Measurements from ENCODE around the gene KIR3DL2. TPM values are rescaled to one million over a fixed set of nuclear protein-coding genes. Genes with fewer than 3 reads are reported as not detected.
"Not testable (repeated sequence)": the region's sequence is repeated elsewhere in the genome, so short reads cannot be mapped to it uniquely, and the experiment has no call there.

The KIR3DL2 gene
- total RNA-seq (2014; rRNA removed; shearing (Covaris generic)): not detected in 2 replicates

- DNase-seq (ENCODE audit: low spot score); in situ Hi-C loops (cut with HindIII; ENCODE audit: low sequenced_read_pairs): not testable (repeated sequence)
These were observed at the start of gene KIR3DL2 for GRCh38 chr19:54850061-54850640. TSS of gene KIR3DL2 (plus strand) at chr19:54850443. CDS start at chr19:54850476, 33 bp downstream.

- no peak for DNase-seq (ENCODE audit: low spot score)
- in situ Hi-C loops (cut with HindIII; ENCODE audit: low sequenced_read_pairs): no loop called here
These were observed 46.8 kb upstream of the KIR3DL2 start, which contains the start of gene KIR2DL4 for GRCh38 chr19:54803410-54803809. TSS of gene KIR2DL4 (plus strand) at chr19:54803610. CDS start at chr19:54803652, 42 bp downstream.

- in situ Hi-C loops (cut with HindIII; ENCODE audit: low sequenced_read_pairs): no loop called here
- DNase-seq (ENCODE audit: low spot score): no peak
These were observed 46.1 kb upstream of the KIR3DL2 start for GRCh38 chr19:54804101-54804500.

GRCh38 chr19:54804571-54804970 is 45.7 kb upstream of the KIR3DL2 start:
- in situ Hi-C loops (cut with HindIII; ENCODE audit: low sequenced_read_pairs): no loop called here
- no peak for DNase-seq (ENCODE audit: low spot score)

GRCh38 chr19:54805665-54806515 is 44.4 kb upstream of the KIR3DL2 start:
- in situ Hi-C loops (cut with HindIII; ENCODE audit: low sequenced_read_pairs): no loop called here
- no peak for DNase-seq (ENCODE audit: low spot score)

GRCh38 chr19:54806516-54806838 is 43.8 kb upstream of the KIR3DL2 start:
- no peak for DNase-seq (ENCODE audit: low spot score)
- in situ Hi-C loops (cut with HindIII; ENCODE audit: low sequenced_read_pairs): no loop called here

- in situ Hi-C loops (cut with HindIII; ENCODE audit: low sequenced_read_pairs); DNase-seq (ENCODE audit: low spot score): not testable (repeated sequence)
These were observed 35.7 kb upstream of the KIR3DL2 start for GRCh38 chr19:54814571-54814970.

GRCh38 chr19:54816251-54816650 is 34.0 kb upstream of the KIR3DL2 start, which contains the start of gene KIR3DL1:
TSS of gene KIR3DL1 (plus strand) at chr19:54816468.
- in situ Hi-C loops (cut with HindIII; ENCODE audit: low sequenced_read_pairs); DNase-seq (ENCODE audit: low spot score): not testable (repeated sequence)

GRCh38 chr19:54817670-54818536 is 32.3 kb upstream of the KIR3DL2 start:
- in situ Hi-C loops (cut with HindIII; ENCODE audit: low sequenced_read_pairs): no loop called here
- DNase-seq (ENCODE audit: low spot score): no peak

- DNase-seq (ENCODE audit: low spot score); in situ Hi-C loops (cut with HindIII; ENCODE audit: low sequenced_read_pairs): not testable (repeated sequence)
These were observed 25.8 kb upstream of the KIR3DL2 start for GRCh38 chr19:54824416-54824815.

- in situ Hi-C loops (cut with HindIII; ENCODE audit: low sequenced_read_pairs); DNase-seq (ENCODE audit: low spot score): not testable (repeated sequence)
These were observed 24.9 kb upstream of the KIR3DL2 start for GRCh38 chr19:54825326-54825725.

GRCh38 chr19:54828064-54828463 is 22.2 kb upstream of the KIR3DL2 start:
- DNase-seq (ENCODE audit: low spot score); in situ Hi-C loops (cut with HindIII; ENCODE audit: low sequenced_read_pairs): not testable (repeated sequence)

- DNase-seq (ENCODE audit: low spot score); in situ Hi-C loops (cut with HindIII; ENCODE audit: low sequenced_read_pairs): not testable (repeated sequence)
These were observed 17.7 kb upstream of the KIR3DL2 start, which contains the start of gene KIR2DS4 for GRCh38 chr19:54832496-54832895. TSS of gene KIR2DS4 (plus strand) at chr19:54832676.

- in situ Hi-C loops (cut with HindIII; ENCODE audit: low sequenced_read_pairs); DNase-seq (ENCODE audit: low spot score): not testable (repeated sequence)
These were observed 15.1 kb upstream of the KIR3DL2 start for GRCh38 chr19:54835126-54835525.

- not testable (repeated sequence) for DNase-seq (ENCODE audit: low spot score)
These were observed 12.7 kb upstream of the KIR3DL2 start for GRCh38 chr19:54837522-54837921.

GRCh38 chr19:54843171-54843570 is 7.1 kb upstream of the KIR3DL2 start:
- in situ Hi-C loops (cut with HindIII; ENCODE audit: low sequenced_read_pairs); DNase-seq (ENCODE audit: low spot score): not testable (repeated sequence)

More at GRCh38 chr19:54837522-54837921, 12.7 kb upstream of the KIR3DL2 start:
- in situ Hi-C loops (cut with HindIII; ENCODE audit: low sequenced_read_pairs): not testable (repeated sequence)

- no peak for DNase-seq (ENCODE audit: low spot score)
- in situ Hi-C loops (cut with HindIII; ENCODE audit: low sequenced_read_pairs): no loop called here
These were observed 687 bp downstream of the KIR3DL2 start for GRCh38 chr19:54850930-54851329.

- in situ Hi-C loops (cut with HindIII; ENCODE audit: low sequenced_read_pairs): no loop called here
- no peak for DNase-seq (ENCODE audit: low spot score)
These were observed 1.1 kb downstream of the KIR3DL2 start for GRCh38 chr19:54851353-54851752.

- in situ Hi-C loops (cut with HindIII; ENCODE audit: low sequenced_read_pairs); DNase-seq (ENCODE audit: low spot score): not testable (repeated sequence)
These were observed 5.0 kb downstream of the KIR3DL2 start for GRCh38 chr19:54855241-54855640.

Data from G401 (cell line).